Kidney (tissue), 14 donors: ENCODE results near the gene CITED1. TPM values are rescaled to one million over a fixed set of nuclear protein-coding genes. Genes with fewer than 3 reads are reported as not detected.

Source experiments
- DNase-seq, 5 donors: peaks; one replicate each; pipeline ENCODE4 v3.0.0-alpha.2; 2013 to 2020
- FAIRE-seq: peaks from 2 replicates; lab custom pipeline; 2012; peaks lifted over from hg19 to GRCh38; lab: Jason Lieb, UNC
- H3K27ac ChIP-seq, 2 donors: one replicate each; pipeline ENCODE4 v1.7.0; 2013; ENCODE audit warnings: low read depth in 2 of 2, low read length in 2 of 2, inconsistent platforms in 1 of 2
- H3K27me3 ChIP-seq: one replicate; pipeline ENCODE4 v1.7.1; 2013; ENCODE audit warnings: low read length, inconsistent platforms; ENCODE audit not compliant: control insufficient read depth, insufficient read depth
- H3K36me3 ChIP-seq, 3 donors: one replicate each; pipeline versions ENCODE4 v1.7.0 to v1.7.1; 2013; ENCODE audit warnings: low read length in 3 of 3, control low read depth in 1 of 3, inconsistent platforms in 1 of 3; ENCODE audit not compliant: insufficient read depth in 3 of 3, control insufficient read depth in 2 of 3
- H3K4me1 ChIP-seq, 3 donors: one replicate each; pipeline versions ENCODE4 v1.7.0 to v1.7.1; 2013; ENCODE audit warnings: low read length in 3 of 3, inconsistent platforms in 1 of 3, low read depth in 1 of 3; ENCODE audit not compliant: control insufficient read depth in 2 of 3, insufficient read depth in 2 of 3
- H3K4me3 ChIP-seq, 3 donors: one replicate each; pipeline versions ENCODE4 v1.7.0 to v1.8.1; 2013; ENCODE audit warnings: low read length in 3 of 3, control low read depth in 1 of 3, inconsistent platforms in 1 of 3
- H3K9ac ChIP-seq, 3 donors: one replicate each; pipeline versions ENCODE4 v1.7.0 to v1.7.1; 2013; ENCODE audit warnings: low read length in 3 of 3, control low read depth in 1 of 3, inconsistent platforms in 1 of 3
- H3K9me3 ChIP-seq, 3 donors: one replicate each; pipeline versions ENCODE4 v1.7.0 to v1.7.1; 2013; ENCODE audit warnings: low read length in 3 of 3, control low read depth in 1 of 3, inconsistent platforms in 1 of 3; ENCODE audit not compliant: control insufficient read depth in 2 of 3, insufficient read depth in 1 of 3
- intact Hi-C: fragments of 100-400 bp; cut with DNase I; formaldehyde crosslinking; loops from one replicate; pipeline ENCODE4 v1.11.1; 2022
- polyA plus RNA-seq: library from polyadenylated mRNA; stranded (reverse); fragments of 350-450 nt; fragmentation: Illumina TruSeq; extraction: RNeasy Lipid Tissue Mini Kit (QIAGEN cat#74804); gene quantifications from one replicate; pipeline ENCODE4 v1.2.3, GENCODE V29; 2014; ENCODE audit warnings: low read depth, low replicate concordance; ENCODE audit not compliant: insufficient read depth
- total RNA-seq: library from RNA; stranded (reverse); fragmentation: NEBNext Ultra II Directional; extraction: Animal tissue kit (Norgen Biotek cat#: 25700); gene quantifications from one replicate; pipeline ENCODE4 v1.2.1, GENCODE V29; 2021
- TF ChIP-seq, protein P1 (sequence below): IDR thresholded peaks from 3 replicates; pipeline ENCODE4 v1.5.1; 2012; ENCODE audit warnings: mild to moderate bottlenecking, moderate library complexity, borderline replicate concordance; ENCODE audit not compliant: insufficient read depth; ENCODE audit errors: extremely low read depth
- donor health status: control.
- donor health status: control.
- donor health status: control.
- donor health status: control.
- donor health status: control.
- donor health status: DM: yes; HTN: yes; CAD: no.
- donor health status: Normal renal cell carcinoma (clear cell type).

The CITED1 gene
- total and polyA plus RNA-seq, 2 donors from 2014 or later = 1.5 to 3.8 TPM

DNA sequence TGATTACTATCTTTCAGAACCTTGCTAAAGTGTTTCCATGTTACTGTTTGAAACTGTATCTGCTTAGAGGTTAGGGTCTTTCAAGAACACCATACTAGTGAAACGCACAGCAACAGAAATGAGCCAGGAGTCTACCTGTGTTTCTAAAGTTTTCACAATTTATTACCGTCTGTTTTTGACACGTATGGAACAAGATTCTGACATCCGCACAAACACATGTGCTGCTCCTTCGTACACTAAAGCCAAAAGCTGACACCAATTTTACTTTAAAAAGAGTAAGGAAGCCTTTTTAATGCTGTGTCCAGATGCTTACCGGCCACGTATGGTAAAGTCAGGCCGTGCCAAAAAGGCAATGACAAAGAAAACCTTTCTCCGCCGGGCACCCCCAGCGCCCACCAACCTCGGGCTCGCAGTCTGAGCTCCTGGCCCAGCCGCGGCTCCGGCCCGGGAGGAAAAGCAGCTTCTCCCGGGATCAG, 29.2 kb downstream of the CITED1 start:
- Histone ChIP-seq H3K9ac (peak overlapping the region; percentile 69 to 94 (median 73)), H3K9me3 (no peaks in the 10 kb centered on the region), H3K4me1 (peaks cover 0 to 6% (median 2%) of the 10 kb centered on the region in 3 donors), H3K27ac (peak overlapping the region; percentile 63 to 77), H3K4me3 (peak overlapping the region; percentile 74 to 91 (median 79)), H3K27me3 (peaks cover 7% of the 10 kb centered on the region), H3K36me3 (peaks cover 6 to 28% (median 23%) of the 10 kb centered on the region in 3 donors)
- FAIRE-seq (no peak), DNase-seq (no peak)
- intact Hi-C loops = no loop called here
- TF ChIP-seq, protein P1, sequence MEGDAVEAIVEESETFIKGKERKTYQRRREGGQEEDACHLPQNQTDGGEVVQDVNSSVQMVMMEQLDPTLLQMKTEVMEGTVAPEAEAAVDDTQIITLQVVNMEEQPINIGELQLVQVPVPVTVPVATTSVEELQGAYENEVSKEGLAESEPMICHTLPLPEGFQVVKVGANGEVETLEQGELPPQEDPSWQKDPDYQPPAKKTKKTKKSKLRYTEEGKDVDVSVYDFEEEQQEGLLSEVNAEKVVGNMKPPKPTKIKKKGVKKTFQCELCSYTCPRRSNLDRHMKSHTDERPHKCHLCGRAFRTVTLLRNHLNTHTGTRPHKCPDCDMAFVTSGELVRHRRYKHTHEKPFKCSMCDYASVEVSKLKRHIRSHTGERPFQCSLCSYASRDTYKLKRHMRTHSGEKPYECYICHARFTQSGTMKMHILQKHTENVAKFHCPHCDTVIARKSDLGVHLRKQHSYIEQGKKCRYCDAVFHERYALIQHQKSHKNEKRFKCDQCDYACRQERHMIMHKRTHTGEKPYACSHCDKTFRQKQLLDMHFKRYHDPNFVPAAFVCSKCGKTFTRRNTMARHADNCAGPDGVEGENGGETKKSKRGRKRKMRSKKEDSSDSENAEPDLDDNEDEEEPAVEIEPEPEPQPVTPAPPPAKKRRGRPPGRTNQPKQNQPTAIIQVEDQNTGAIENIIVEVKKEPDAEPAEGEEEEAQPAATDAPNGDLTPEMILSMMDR = no peak

DNA sequence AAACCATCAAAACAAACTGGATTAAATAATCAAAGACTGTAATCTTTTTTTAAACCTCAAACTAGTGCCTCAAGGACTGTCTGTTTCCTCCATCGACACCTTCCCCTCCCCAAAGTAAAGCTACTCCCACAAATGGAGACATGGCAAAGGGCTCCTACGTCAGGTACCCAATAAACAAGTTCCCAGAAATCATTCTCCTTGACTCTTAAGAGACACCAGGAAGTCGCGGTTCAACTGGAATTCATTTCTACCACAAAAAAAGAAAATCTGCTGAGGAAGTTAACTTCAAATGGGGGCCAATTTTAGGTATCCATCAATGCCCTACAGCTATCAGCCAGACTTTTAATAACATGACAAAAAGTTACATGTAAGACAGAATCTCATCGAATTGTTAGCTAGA, 31.2 kb downstream of the CITED1 start:
- H3K9me3 ChIP-seq = no peaks in the 10 kb centered on the region
- intact Hi-C loops = no loop called here
- no peak overlapping the region for H3K27ac ChIP-seq
- H3K36me3 ChIP-seq = peaks cover 11 to 32% (median 28%) of the 10 kb centered on the region in 3 donors
- H3K4me1 ChIP-seq = peaks cover 0 to 6% (median 2%) of the 10 kb centered on the region in 3 donors
- peaks cover 4% of the 10 kb centered on the region for H3K27me3 ChIP-seq
- H3K9ac ChIP-seq = no peak overlapping the region
- DNase-seq (no peak), FAIRE-seq (no peak)
- H3K4me3 ChIP-seq = no peak overlapping the region
- TF ChIP-seq, protein P1 = no peak

DNA sequence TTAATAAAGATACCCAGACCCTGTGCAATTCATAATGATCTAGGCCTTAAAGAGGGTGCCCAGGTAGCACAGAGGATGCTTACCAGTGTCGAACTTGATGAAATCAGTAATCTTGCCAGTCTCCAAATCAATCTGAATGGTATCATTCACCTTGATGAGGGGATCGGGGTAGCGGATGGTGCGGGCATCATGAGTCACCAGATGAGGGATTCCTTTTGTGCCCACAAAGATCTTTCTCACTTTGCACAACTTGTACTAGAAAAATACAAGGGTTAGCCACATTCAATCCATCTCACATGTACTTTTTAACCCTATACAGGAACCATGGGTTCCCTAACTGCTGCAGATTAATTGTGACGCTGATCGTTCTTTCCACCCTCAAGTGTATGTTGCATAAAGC, 32.0 kb downstream of the CITED1 start:
- TF ChIP-seq, protein P1 = no peak
- DNase-seq (no peak), FAIRE-seq (no peak)
- intact Hi-C loops = no loop called here
- no peak overlapping the region for H3K27ac ChIP-seq
- peaks cover 4% of the 10 kb centered on the region for H3K27me3 ChIP-seq
- H3K9ac ChIP-seq = no peak overlapping the region
- H3K4me1 ChIP-seq = peaks cover 0 to 6% (median 2%) of the 10 kb centered on the region in 3 donors
- no peak overlapping the region for H3K4me3 ChIP-seq
- H3K9me3 ChIP-seq = no peaks in the 10 kb centered on the region
- H3K36me3 ChIP-seq = peaks cover 11 to 32% (median 28%) of the 10 kb centered on the region in 3 donors

DNA sequence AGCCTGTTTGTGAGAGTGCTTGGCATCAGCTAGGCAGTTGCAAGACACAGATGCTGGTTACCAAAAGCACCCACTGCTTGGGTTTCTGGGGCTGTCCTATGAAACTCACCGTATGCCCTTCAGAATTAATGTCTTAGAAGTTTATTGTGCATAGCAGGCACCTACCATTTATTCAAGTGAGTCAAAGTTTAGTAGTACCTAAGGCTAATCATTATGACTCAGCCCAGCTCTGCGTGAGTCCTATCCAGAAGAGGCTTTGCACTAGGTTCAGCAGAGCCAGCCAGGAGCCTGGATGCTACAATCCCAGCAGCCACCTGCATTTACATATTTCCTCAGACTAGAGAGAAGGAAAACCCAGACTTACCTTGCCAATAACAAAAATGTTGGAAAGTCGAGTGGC, 32.8 kb downstream of the CITED1 start:
- FAIRE-seq (no peak), DNase-seq (no peak)
- Histone ChIP-seq H3K9ac (no peak overlapping the region), H3K4me1 (peaks cover 0 to 6% (median 2%) of the 10 kb centered on the region in 3 donors), H3K27me3 (no peaks in the 10 kb centered on the region), H3K27ac (no peak overlapping the region), H3K9me3 (no peaks in the 10 kb centered on the region), H3K4me3 (no peak overlapping the region), H3K36me3 (peaks cover 11 to 32% (median 28%) of the 10 kb centered on the region in 3 donors)
- intact Hi-C loops = no loop called here
- TF ChIP-seq, protein P1 = no peak
